IPS-18c (cell line): Measurements from ENCODE around the gene NUDT1.

Source experiments
- H3K4me3 ChIP-seq: 2 replicates; pipeline ENCODE4 v1.7.0; 2013; ENCODE audit warnings: low read depth, mild to moderate bottlenecking, low read length, moderate library complexity; ENCODE audit not compliant: insufficient read depth
- H3K9me3 ChIP-seq: one replicate; pipeline ENCODE4 v1.6.1; 2013; ENCODE audit warnings: mild to moderate bottlenecking, low read length, moderate library complexity; ENCODE audit not compliant: control insufficient read depth, insufficient read depth

The NUDT1 gene

DNA sequence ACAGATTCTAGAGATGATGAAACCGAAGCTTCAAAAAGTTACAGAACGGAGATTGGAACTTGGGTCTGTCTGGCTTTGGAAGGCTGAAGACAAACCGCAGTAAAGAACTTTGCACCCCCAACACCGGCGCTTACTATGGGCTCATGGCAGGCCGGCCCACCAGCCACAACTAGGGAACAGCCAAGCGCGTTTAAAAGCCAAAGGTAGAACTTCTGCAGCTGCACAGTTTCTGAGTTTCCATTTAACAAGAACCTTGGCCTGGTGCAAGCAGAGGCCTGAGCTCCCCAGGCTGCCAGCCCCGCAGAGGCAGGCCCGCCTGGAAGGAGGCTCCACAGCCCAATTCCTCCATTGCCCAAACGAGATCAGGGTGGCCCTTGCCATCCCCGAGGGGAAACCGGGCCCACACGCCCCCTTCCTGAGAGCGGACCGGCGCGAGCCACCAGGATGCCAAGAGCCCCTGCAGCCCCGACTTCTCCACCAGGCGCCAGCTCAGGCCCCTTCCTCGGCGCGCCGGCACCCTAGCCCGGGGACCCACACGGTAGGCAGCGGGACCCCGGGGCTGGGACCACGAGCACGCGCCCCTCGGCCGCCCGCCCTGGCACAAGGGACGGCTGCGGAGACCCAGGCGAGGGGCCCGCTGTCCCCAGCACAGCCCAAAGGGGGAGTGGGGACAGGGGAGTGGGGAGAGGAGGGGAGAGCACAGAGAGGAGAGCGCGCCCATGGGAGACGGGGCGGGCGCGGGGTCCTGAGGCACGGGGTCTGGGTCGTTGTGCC is 9.8 kb upstream of the NUDT1 start:
- Histone ChIP-seq H3K4me3 (peak overlapping the region; percentile 85), H3K9me3 (no peaks in the 10 kb centered on the region)

DNA sequence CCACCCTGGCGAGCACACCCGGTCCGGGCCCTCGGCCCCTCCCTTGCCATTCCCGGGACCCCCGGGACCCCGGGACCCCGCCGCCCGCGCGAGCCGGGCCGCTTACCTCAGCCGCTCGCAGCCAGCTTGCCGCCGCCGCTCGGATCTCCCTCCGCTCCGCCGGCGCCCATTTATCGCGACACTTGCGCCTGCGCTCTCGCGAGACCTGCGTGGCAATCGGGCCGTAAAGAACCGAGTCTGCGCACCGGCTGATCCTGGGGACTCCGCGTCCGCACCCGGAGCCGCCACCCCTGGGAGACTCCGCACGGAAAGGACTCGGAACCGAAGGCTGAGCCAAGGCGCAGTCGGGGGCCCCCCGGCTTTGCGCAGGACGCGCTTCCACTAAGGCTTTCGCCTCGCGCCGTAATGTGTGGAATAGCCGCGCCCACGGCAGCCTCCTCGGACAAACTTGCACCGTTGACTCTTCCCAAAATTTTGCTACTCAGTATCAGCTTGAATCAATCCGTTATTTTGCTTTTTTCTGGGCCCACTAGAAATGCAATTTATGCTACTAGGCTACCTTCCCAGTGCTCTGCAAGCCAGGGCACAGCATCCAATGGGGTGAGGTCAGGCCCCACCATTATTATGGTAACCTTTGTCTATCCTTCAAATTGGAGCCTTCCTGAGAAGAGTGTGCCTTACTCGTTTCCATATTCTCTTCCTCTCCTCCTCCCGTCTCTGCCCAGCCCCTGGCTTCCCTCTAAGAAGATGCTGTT is 9.1 kb upstream of the NUDT1 start, which contains the start of gene MAD1L1:
MAD1L1 (minus strand) TSS at position 180 of the 755 bp plus-strand sequence. CDS start 2,812 bp downstream, outside the sequence.
- H3K4me3 ChIP-seq = peak within 1 kb of the TSS; percentile 85
- no peaks in the 10 kb centered on the region for H3K9me3 ChIP-seq

DNA sequence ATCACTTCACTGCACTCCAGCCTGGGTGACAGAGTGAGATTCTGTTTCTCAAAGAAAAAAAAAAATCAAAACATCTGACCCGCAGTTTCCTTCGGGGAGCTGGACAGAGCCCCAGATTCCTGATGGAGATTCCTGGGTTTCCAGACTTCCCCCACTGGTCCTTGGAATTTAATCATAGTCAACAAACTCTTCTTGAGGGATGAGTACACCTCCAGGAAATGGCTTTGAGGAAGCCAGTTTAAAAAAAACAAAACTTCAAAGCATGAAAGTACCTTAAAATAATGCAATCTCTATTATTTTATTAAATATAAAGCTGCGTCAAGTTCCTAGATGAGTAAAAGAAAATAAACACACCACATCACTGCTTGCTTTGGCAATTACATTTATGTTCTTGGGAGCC is 8.1 kb upstream of the NUDT1 start:
- Histone ChIP-seq H3K4me3 (no peak overlapping the region), H3K9me3 (no peaks in the 10 kb centered on the region)

DNA sequence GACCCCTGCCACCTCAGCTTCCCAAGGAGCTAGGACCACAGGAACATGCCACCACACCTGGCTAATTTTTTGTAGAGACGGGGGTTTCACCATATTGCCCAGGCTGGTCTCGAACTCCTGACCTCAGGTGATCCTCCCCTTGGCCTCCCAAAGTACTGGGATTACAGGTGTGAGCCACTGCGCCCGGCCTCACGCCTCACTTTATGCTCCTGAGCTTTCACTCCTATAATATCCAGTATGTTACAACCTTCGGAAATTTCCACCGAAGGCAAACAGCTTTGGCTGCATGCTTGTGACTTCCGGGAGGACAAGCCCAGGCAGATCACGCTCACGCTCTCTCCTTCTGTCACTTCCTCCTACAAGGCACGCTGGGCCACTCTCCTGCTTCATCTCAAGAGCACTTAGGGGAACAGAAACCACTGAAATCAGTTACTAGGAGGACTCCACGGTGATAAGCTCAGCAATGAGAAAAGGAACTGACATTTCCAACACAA is 4.9 kb upstream of the NUDT1 start:
- Histone ChIP-seq H3K4me3 (no peak overlapping the region), H3K9me3 (peaks cover 1% of the 10 kb centered on the region)

DNA sequence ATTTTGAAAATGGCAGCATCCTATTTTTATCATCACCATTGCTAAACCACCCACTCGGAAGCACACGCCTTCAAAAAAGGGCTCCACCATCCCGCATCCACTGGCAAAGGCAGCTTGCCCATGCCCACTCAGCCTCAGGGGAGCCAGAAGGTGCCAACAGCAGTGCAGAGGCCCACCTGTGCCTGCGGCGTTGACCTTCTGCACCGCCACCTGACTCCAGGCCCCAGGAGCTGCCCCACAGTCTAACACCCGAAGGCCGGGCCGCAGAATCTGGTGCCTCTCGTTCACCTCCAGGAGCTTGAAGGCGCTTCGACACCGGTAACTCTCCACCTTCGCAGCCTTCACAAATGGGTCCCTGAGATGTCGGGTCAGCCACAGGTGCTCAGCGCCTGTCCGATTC is 2.8 kb upstream of the NUDT1 start:
- Histone ChIP-seq H3K4me3 (no peak overlapping the region), H3K9me3 (peaks cover 2% of the 10 kb centered on the region)

DNA sequence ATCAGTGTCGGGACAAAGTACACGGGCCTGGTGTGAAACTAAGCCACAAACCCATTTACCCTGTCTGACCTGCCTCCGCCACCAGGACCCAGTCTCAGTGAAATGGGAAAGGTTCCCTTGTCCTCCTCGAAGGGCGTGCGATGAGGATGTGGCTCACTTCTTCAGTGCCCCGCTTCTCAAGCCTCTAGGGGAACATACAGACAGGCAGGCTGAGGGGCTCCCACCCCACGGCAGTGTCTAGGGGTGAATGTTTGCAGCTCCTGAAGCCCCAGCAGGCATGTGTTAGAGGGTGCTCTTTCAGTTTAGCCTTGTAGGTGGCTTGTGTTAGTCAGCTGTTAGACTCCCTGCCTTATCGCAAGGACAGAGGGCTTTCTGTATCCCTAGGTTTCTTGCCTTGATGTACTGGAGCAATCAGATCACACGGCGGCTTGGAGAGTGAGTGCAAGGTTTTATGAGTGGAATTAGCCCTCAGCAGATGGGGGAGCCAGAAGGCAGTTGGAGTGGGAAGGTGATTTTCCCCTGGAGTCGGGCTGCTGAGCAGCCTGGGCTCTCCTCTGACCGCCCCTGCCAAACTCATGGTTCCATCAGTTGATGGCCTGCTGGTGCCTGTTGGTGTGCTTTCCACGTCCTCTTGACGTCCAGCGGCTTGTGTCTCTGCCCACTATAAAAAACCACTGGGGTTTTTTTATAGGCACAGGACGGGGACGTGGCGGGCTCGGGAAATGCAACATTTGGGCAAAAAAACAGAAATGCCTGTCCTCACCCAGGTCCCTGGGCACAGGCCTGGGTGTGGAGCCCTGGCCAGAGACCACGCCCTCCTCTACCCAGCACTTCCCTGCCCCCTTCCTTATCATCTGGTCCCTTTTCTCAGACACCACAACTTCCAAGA is 759 bp downstream of the NUDT1 start:
- Histone ChIP-seq H3K4me3 (peak overlapping the region; percentile 95), H3K9me3 (peaks cover 2% of the 10 kb centered on the region)

DNA sequence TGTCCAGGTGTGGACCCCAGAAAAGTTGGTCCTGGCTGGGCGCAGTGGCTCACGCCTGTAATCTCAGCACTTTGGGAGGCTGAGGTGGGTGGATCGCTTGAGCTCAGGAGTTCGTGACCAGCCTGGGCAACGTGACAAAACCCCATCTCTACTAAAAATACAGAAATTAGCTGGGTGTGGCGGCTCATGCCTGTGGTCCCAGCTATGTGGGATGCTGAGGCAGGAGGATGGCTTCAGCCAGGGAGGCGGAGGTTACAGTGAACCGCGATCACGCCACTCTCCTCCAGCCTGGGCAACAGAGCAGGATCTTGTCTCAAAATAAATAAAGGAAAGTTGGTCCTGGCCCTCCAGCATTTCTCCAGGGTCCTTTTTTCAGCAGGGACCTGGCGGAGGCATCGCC is 1.4 kb downstream of the NUDT1 start:
- Histone ChIP-seq H3K9me3 (peaks cover 2% of the 10 kb centered on the region), H3K4me3 (no peak overlapping the region)

DNA sequence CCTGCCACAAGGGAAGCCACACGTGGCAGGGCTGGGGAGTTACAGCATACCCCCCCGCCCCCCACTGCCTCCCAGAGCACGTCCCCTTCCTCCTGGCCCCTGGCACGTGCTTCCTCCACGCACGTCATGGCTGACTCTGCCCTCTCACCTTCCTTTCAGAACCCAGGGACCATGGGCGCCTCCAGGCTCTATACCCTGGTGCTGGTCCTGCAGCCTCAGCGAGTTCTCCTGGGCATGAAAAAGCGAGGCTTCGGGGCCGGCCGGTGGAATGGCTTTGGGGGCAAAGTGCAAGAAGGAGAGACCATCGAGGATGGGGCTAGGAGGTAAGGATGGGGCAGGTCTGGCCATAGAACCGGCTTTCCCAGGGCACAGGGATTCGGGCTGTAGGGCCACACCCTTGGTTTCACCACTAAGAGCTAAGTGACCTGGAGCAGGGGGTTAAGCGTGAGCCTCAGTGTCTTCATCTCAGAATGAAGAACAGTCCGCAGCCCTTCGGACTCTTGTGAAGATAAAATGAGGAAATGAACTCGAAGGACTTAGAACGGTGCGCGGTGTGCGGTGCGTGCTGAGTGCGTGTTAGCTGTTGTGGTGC is 2.5 kb downstream of the NUDT1 start:
- Histone ChIP-seq H3K4me3 (no peak overlapping the region), H3K9me3 (peaks cover 2% of the 10 kb centered on the region)

DNA sequence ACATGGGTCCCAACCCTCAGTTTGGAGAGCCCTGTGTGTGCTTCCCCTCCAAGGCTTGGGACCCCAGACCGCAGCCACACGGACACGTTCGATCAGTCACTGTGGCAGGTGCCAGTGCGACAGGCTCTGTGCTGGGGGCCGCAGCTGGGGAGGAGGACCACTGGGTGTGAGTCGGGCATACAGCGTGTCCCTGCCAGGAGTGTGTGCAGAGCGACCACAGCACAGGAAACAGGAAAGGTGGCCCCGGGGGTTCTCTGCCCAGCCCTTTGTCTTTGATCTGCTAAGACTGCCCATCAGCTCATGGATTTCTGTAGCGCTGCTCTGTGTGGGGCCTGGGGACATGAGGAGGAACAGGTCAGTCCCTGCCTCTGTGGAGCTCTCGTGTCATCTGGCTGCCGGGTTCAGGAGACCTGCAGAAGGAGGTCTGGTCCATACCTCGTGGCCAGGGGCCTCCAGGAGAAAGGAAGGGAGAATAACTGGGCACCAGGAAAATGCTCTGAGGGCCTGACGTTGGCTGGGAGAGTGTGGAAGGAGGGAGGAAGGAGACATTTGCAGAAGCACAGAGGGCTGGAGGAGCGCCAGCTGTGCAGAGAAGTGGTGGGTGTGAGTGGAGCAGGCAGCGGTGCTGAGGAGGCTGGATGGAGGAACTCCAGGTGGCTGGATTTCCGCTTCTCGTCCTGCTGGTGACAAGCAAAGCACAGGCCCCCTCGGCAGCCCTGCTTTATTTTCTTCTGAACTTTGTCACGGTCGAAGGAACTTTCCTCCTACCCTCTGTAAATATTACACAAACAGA is 4.1 kb downstream of the NUDT1 start:
- Histone ChIP-seq H3K4me3 (no peak overlapping the region), H3K9me3 (peaks cover 2% of the 10 kb centered on the region)

DNA sequence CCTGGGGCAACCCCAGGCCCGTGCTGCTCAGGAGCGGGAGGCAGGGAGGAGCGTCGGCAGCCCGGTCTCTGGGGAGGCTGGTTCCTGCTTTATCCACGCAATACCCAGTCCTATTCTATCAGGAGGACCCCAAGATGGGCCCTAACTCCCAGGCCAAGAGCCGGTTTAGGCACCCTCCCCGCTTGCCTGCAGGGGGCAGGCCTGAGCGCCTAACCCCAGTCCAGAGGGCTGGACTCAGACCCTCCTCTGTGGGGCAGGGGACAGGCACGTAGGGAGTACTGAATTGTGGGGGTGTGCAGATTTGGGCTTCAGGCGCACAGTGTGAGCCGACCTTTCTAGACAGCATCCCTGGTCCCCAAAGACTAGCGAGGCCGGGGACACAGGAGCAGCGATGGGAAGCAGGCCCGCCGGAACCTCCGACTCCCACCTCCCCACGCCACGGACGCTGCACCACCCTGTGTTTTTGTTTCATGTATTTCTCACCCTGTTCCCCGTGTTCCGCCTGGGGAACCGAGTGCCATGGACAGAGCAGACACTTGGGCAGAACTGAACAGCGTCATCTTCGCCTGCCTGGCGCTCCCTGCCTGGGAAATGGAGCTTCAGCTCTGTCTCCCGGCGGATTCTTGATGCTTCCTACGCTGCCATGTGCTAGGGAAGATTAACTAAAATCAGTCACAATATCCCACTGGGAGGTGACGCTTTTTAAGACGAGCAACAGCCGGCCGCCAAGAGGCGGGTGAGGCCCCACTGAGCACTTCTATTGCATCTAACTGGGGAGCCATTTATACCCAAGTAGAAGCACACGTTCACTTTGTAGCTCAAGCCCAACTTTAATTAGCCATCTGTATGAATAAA is 5.3 kb downstream of the NUDT1 start:
- no peak overlapping the region; the same call in 1 of the 2 replicates for H3K4me3 ChIP-seq
- no peaks in the 10 kb centered on the region for H3K9me3 ChIP-seq

DNA sequence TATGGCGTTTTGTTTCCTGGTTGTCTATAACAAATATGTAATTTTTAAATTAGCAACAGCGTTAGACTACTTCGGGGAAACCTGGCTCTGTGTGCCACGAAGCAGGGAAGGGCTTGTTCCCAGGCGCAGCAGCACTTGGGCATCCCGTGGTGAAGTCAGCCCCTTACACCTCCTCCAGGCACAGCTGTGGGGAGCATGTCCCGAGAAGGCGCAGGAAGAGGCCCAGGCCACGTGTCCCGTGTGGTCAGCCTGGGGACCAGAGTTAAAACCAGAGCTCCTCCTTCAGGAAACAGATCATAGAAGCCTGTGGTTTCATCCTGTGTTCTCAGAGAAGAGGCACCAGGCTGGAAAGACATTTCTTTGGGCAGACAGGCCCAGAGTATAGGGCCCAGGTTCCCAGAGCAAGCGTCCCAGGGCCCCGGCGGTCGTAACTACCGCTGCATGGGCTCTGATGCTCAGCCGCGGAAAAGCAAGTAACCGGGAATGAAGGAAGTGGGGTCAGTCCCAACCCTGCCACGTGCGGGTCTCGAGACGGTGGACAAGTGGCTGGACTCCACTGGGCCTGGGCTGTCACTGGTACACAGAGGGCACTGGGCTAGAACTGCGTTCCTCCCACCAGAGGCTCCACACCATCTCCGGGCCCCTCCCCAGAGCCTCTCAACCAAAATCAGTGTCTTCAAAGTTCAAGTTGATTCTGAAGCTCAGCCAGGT is 7.1 kb downstream of the NUDT1 start:
- no peaks in the 10 kb centered on the region for H3K9me3 ChIP-seq

DNA sequence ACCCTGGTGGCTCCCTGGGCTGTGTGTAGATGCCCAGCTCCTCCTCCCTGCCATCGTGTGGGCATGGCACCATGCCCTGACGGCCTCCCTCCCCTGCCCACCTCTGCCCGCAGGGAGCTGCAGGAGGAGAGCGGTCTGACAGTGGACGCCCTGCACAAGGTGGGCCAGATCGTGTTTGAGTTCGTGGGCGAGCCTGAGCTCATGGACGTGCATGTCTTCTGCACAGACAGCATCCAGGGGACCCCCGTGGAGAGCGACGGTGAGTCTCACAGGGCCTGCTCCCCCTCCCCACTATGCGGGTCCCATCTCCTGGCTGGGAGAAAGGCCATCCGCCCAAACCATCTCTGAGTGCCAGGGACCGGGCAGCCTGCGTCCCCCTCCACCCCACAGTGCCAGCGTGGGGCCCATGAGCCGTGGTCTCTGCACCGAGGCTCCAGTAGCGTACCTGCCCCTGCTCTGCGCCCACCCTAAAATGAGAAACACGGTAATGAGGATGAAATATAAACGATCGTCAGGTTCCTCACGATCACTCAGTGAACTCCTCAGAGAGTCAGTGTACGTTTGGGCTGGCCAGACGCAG is 7.8 kb downstream of the NUDT1 start:
- Histone ChIP-seq H3K9me3 (no peaks in the 10 kb centered on the region), H3K4me3 (no peak overlapping the region)

More for the DNA sequence above, 7.1 kb downstream of the NUDT1 start:
- H3K4me3 ChIP-seq = no peak overlapping the region

DNA sequence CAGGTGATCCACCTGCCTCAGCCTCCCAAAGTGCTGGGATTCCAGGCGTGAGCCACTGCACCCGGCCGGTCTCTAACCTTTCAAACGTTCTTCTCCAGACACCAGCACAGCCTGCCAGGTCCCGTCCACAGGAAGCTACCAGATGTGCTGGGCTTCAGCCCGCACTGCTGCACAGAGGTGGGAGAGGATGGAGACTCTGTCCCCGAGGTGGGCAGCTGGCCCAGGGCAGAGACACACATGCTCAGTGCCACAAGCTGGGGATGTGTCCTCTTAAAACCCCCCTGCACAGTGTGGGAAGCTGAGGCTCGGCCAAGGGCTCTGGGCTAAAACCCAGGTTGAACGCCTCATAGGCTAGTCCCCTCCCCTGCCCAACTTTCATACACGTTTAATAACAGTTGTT is 9.4 kb downstream of the NUDT1 start:
- Histone ChIP-seq H3K4me3 (no peak overlapping the region), H3K9me3 (no peaks in the 10 kb centered on the region)

DNA sequence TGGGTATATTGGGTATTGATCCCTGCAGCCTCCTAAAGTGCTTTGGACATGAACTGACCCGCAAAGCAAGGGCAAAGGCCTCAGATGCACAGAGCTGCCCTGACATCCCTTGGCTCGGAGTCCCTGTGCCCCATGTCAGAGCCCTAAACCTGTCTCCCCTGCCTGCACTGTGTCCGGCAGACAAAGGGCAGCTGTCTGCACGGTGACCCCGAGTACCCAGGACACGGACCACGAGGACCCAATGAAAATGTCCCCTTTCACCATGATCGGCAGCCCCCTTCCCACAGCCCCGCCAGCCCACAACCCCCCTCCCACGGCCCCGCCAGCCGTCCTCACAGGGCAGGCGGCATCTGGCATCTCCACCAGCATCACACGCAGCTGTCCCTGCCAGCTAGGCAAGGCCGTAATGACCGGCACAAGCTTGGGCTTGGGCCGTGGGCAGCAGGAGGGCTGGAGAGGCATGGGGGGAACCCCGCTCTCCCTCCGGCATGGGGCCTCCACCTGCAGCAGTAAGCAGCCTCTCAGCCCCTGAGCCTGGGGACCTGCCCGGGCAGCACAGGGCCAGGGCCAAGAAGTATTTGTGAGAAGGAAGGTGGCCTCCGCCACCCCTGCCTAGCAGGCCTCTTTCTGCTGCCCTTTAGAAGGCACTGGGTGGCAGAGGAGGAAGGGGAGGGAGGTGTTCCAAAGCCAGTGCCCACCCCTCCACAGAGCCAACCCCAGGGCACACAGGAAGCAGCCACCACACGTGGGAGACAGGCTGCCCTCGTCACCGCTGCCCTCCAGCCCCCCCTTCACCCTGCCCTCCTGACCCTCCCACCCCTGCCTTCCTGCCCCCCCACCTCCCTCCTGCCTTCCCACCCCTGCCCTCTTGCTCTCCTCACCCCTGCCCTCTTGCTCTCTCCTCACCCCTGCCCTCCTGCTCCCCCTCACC is 10.1 kb downstream of the NUDT1 start:
- Histone ChIP-seq H3K9me3 (no peaks in the 10 kb centered on the region), H3K4me3 (no peak overlapping the region)
